Astrocyte (in vitro differentiated cells and primary cell): ENCODE results near the gene MICALL2. TPM values are rescaled to one million over a fixed set of nuclear protein-coding genes. Genes with fewer than 3 reads are reported as not detected.

ENCODE experiments used
- DNase-seq: peaks from one replicate; pipeline ENCODE4 v3.0.0-alpha.2; 2010; ENCODE audit warnings: low read depth
- FAIRE-seq: peaks from 2 replicates; lab custom pipeline; 2011; peaks lifted over from hg19 to GRCh38; lab: Jason Lieb, UNC
- H2AFZ ChIP-seq: 2 replicates; pipeline ENCODE4 v1.6.0; 2012; ENCODE audit warnings: low read depth, low read length, inconsistent platforms
- H3K27ac ChIP-seq: 2 replicates; pipeline ENCODE4 v1.5.1; 2011; ENCODE audit warnings: low read depth, low read length, inconsistent platforms
- H3K27me3 ChIP-seq: 2 replicates; pipeline ENCODE4 v1.6.0; 2011; ENCODE audit warnings: low read length, inconsistent platforms; ENCODE audit not compliant: insufficient read depth
- H3K36me3 ChIP-seq: 2 replicates; pipeline ENCODE4 v1.5.1; 2011; ENCODE audit warnings: low read length, inconsistent platforms; ENCODE audit not compliant: insufficient read depth
- H3K4me1 ChIP-seq: 2 replicates; pipeline ENCODE4 v1.5.1; 2011; ENCODE audit warnings: low read length, inconsistent platforms; ENCODE audit not compliant: insufficient read depth
- H3K4me2 ChIP-seq: 2 replicates; pipeline ENCODE4 v1.6.0; 2012; ENCODE audit warnings: low read length, inconsistent platforms
- H3K4me3 ChIP-seq: 2 replicates; pipeline ENCODE4 v1.5.1; 2011; ENCODE audit warnings: low read depth, mild to moderate bottlenecking, low read length, inconsistent platforms; ENCODE audit not compliant: insufficient read depth
- H3K79me2 ChIP-seq: 2 replicates; pipeline ENCODE4 v1.6.0; 2012; ENCODE audit warnings: mild to moderate bottlenecking, low read length, inconsistent platforms; ENCODE audit not compliant: insufficient read depth
- H3K9ac ChIP-seq: 2 replicates; pipeline ENCODE4 v1.6.0; 2012; ENCODE audit warnings: mild to moderate bottlenecking, low read length, inconsistent platforms
- H3K9me3 ChIP-seq: 2 replicates; pipeline ENCODE4 v1.5.1; 2012; ENCODE audit warnings: low read depth, mild to moderate bottlenecking, low read length, inconsistent platforms; ENCODE audit not compliant: insufficient read depth
- H4K20me1 ChIP-seq: 2 replicates; pipeline ENCODE4 v1.6.0; 2012; ENCODE audit warnings: low read length, inconsistent platforms; ENCODE audit not compliant: insufficient read depth
- H3K27ac Mint-ChIP-seq: one replicate; pipeline ENCODE4 v1.8.0; 2021; ENCODE audit warnings: mild to moderate bottlenecking, mixed read lengths; ENCODE audit not compliant: unreplicated experiment
- H3K27me3 Mint-ChIP-seq: one replicate; pipeline ENCODE4 v1.8.0; 2021; ENCODE audit warnings: low read depth, mixed read lengths; ENCODE audit not compliant: unreplicated experiment
- H3K36me3 Mint-ChIP-seq: one replicate; pipeline ENCODE4 v1.8.0; 2021; ENCODE audit warnings: low read depth, mixed read lengths; ENCODE audit not compliant: unreplicated experiment
- H3K4me1 Mint-ChIP-seq: one replicate; pipeline ENCODE4 v1.8.0; 2021; ENCODE audit warnings: low read depth, mixed read lengths; ENCODE audit not compliant: unreplicated experiment
- H3K4me3 Mint-ChIP-seq: one replicate; pipeline ENCODE4 v1.8.0; 2021; ENCODE audit warnings: mild to moderate bottlenecking, moderate library complexity, mixed read lengths; ENCODE audit not compliant: unreplicated experiment
- H3K9me3 Mint-ChIP-seq: one replicate; pipeline ENCODE4 v1.8.0; 2021; ENCODE audit warnings: mild to moderate bottlenecking, mixed read lengths; ENCODE audit not compliant: unreplicated experiment
- CTCF ChIP-seq: IDR thresholded peaks from 2 replicates; pipeline ENCODE4 v1.5.1; 2011; ENCODE audit warnings: low read depth, mild to moderate bottlenecking, inconsistent platforms, low read length, moderate library complexity; ENCODE audit not compliant: insufficient read depth
- EZH2 ChIP-seq: IDR thresholded peaks from 2 replicates; pipeline ENCODE4 v1.6.1; 2012; ENCODE audit warnings: mild to moderate bottlenecking, low read length, inconsistent platforms; ENCODE audit not compliant: insufficient read depth
- total RNA-seq: library from RNA; stranded (reverse); gene quantifications from 2 replicates; pipeline ENCODE4 v1.2.1, GENCODE V29; 2021

The MICALL2 gene
- total RNA-seq, 1 donor from 2014 or later = 43.4 TPM

DNA sequence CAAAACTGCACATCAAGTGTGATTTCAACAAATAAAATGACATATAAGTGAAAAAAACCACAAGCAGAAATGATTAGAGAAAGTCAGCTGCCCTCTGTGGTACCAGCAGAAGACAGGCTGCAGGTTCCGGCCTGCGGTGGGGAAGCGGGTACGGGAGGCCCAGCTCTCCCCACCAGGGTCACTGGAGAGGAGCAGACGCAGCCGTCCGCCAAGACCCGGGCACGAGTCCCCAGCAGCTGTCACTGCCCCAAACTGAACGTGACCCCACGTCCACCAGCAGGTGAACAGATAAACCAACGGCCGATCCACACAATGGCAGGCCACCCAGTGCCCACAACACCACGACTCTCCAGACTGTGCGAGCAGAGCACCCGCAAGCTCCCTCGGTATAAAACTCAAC, 16.1 kb upstream of the MICALL2 start:
- Histone ChIP-seq H2AFZ (no peak overlapping the region), H3K4me1 (no peaks in the 10 kb centered on the region), H3K27me3 (no peaks in the 10 kb centered on the region), H4K20me1 (peaks cover 6% of the 10 kb centered on the region), H3K4me2 (no peak overlapping the region), H3K36me3 (peaks cover 2% of the 10 kb centered on the region), H3K9ac (no peak overlapping the region), H3K9me3 (no peaks in the 10 kb centered on the region), H3K27ac (no peak overlapping the region), H3K79me2 (no peaks in the 10 kb centered on the region), H3K4me3 (no peak overlapping the region)
- no peak for TF ChIP-seq CTCF
- no peak for TF ChIP-seq EZH2
- no peaks in the 10 kb centered on the region for H3K27me3 Mint-ChIP-seq
- no peak for DNase-seq
- H3K4me1 Mint-ChIP-seq = no peaks in the 10 kb centered on the region
- H3K4me3 Mint-ChIP-seq = no peak overlapping the region
- H3K36me3 Mint-ChIP-seq = no peaks in the 10 kb centered on the region
- FAIRE-seq = no peak
- no peak overlapping the region for H3K27ac Mint-ChIP-seq
- no peaks in the 10 kb centered on the region for H3K9me3 Mint-ChIP-seq

DNA sequence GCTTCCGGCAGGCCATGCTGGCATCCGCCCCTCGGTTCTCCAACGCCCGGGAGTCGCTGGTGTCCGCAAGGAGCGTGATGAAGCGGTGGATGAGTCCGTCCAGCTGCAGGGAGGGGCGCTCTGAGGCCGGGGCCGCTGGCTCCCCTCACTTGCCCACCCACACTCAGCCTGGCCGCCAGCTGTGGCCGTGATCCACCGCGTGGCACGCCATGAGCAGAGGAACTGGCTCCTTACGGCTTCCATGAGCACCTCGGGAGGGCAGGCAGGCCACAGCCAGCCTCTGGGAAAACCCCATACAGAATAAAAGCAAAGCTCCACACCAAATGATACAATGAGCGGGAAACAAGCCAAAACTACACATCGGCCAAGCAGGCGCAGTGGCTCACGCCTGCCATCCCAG, 15.5 kb upstream of the MICALL2 start:
- H3K27ac ChIP-seq = no peak overlapping the region
- no peaks in the 10 kb centered on the region for H3K79me2 ChIP-seq
- H3K4me3 ChIP-seq = no peak overlapping the region
- peaks cover 6% of the 10 kb centered on the region for H4K20me1 ChIP-seq
- no peak for FAIRE-seq
- no peak overlapping the region for H3K4me3 Mint-ChIP-seq
- no peaks in the 10 kb centered on the region for H3K27me3 ChIP-seq
- H3K4me2 ChIP-seq = no peak overlapping the region
- peak overlapping the region; percentile 58 for H3K27ac Mint-ChIP-seq
- H3K36me3 ChIP-seq = peaks cover 2% of the 10 kb centered on the region
- H3K4me1 ChIP-seq = no peaks in the 10 kb centered on the region
- no peaks in the 10 kb centered on the region for H3K36me3 Mint-ChIP-seq
- DNase-seq = no peak
- H3K27me3 Mint-ChIP-seq = no peaks in the 10 kb centered on the region
- H3K9me3 ChIP-seq = no peaks in the 10 kb centered on the region
- H2AFZ ChIP-seq = no peak overlapping the region
- no peak overlapping the region for H3K9ac ChIP-seq
- H3K9me3 Mint-ChIP-seq = no peaks in the 10 kb centered on the region
- H3K4me1 Mint-ChIP-seq = no peaks in the 10 kb centered on the region
- TF ChIP-seq CTCF (no peak), EZH2 (no peak)

DNA sequence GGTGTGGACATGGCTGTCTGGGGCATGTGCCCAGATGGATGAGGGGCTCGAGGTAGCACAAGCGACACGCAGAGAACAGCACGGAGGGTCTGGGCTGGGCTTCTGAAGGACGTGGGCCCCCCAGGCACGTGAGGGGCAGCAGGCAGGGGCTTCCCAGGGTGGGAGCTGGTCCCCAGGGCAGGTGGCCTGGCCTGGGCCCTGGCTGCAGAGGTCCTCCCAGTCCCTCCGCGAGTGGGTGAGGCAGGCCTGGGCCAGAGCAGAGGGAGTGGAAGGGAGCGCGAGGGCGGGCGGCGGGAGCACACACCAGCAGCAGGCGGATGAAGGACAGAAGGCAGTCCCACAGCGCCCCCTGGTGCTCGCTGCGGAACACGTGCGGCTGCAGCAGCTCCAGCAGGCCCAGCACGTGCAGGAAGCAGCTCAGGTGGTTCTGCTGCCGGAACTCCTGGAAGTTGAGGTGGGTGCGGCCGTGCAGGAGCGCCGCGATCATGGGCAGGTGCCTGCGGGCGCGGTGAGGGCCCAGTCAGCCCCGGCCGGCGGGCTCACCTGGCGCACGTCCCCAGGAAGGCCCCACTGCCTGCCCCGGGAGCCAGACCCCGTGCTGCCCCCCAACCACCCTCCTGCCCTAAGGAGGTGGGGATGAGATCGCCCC, 14.7 kb upstream of the MICALL2 start:
- H3K79me2 ChIP-seq = no peaks in the 10 kb centered on the region
- Mint-ChIP-seq H3K36me3 (no peaks in the 10 kb centered on the region), H3K4me1 (no peaks in the 10 kb centered on the region), H3K27me3 (no peaks in the 10 kb centered on the region), H3K9me3 (no peaks in the 10 kb centered on the region), H3K4me3 (no peak overlapping the region), H3K27ac (no peak overlapping the region)
- peak; percentile 51 for TF ChIP-seq CTCF
- no peak for TF ChIP-seq EZH2
- H3K27ac ChIP-seq = no peak overlapping the region
- FAIRE-seq (no peak), DNase-seq (peak; percentile 52)
- H4K20me1 ChIP-seq = peaks cover 6% of the 10 kb centered on the region
- peaks cover 2% of the 10 kb centered on the region for H3K36me3 ChIP-seq
- no peak overlapping the region for H3K4me2 ChIP-seq
- H2AFZ ChIP-seq = no peak overlapping the region
- no peaks in the 10 kb centered on the region for H3K27me3 ChIP-seq
- H3K9me3 ChIP-seq = no peaks in the 10 kb centered on the region
- H3K4me1 ChIP-seq = no peaks in the 10 kb centered on the region
- no peak overlapping the region for H3K9ac ChIP-seq
- H3K4me3 ChIP-seq = no peak overlapping the region
